NCI-H524 treated with DMSO at 0.1 percent for 48 hours (cell line): Measurements from ENCODE around the gene GOLGA6A.
"Not testable (repeated sequence)": the region's sequence is repeated elsewhere in the genome, so short reads cannot be mapped to it uniquely, and the experiment has no call there.

Experiments used
- DNase-seq: peaks from one replicate; lab custom pipeline; 2025; lab: John Stamatoyannopoulos, UW

Gene GOLGA6A

DNA sequence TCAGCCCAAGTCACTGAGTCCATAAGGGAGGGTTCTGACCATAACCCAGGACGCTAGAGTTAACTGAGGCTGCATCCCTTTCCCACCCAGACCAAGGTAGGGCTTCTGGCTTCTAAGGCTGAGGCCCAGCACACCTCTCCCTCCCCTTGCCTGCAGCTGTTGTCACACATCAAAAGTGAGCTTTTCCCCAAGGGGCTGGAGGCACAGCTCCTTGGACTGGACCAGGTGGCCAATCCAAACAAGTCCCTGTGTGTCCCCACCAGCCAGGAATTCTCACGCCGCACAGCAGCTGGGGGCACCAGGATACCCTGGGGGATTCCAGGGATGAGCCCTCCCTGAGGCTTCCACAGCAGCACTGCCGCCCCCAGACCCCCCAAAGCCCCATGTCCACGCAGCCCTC is 25.8 kb upstream of the GOLGA6A start:
- DNase-seq, result no peak

DNA sequence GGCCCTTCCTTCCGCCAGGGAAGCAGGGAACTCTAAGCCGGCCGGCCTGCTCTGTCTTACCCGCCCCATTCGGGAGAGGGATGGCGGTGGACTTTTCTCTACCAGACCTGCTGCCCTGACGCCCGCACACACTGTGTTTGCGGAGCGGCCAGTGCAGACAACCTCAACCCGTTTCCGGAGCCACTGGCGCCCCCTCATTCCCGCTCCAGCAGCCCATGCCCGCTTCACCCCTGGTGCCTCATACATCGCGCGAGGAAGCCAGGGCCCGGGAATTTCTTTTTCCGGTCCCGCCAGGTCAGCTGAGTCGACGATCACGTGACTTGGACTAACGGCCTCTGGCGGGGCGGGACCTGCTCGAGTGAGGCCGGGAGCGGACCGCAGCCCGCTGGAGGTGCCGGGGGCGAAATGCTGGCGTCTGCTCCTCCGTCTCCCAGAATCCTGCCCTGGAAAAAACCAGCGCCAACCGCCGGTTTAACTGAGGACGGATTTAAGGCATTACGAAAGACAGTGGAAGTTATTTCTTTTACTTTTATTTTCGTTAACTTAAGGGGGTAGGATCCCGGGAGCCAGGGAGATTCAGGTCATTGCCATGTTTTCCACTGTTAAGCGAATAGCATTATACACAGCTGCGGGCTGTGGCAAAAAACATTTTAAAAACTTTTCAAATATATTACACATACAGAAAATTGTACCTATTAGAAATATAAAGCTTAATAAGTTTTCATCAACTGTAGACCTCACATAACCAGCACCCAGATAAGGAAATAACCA is 17.8 kb upstream of the GOLGA6A start:
- DNase-seq, result not testable (repeated sequence)

- not testable (repeated sequence) for DNase-seq
These were observed 14.6 kb upstream of the GOLGA6A start for GRCh38 chr15:74096753-74097474.

GRCh38 chr15:74095610-74096009 is 13.3 kb upstream of the GOLGA6A start:
- not testable (repeated sequence) for DNase-seq

- DNase-seq, result not testable (repeated sequence)
These were observed 12.2 kb upstream of the GOLGA6A start for GRCh38 chr15:74094567-74094966.

DNA sequence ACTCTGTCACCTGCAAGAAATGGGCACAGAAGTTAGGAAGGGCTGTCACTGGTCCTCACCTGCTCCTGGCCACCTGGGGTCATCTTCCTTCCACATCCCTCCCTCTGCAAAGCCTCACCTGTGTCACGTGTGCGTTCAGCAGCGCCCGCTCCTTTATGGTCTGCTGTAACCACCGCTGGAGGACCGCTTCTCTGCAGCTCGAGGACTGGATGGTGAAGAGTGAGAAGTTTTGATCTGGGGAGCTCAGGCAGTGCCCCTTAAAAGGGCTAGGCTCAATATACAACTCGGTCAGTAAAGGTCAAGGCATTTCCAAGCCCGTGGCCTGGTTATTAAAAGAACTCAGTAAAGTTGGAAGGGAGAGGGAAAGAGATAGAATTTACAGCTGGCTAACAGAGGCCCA is 6.6 kb downstream of the GOLGA6A start:
- DNase-seq, result not testable (repeated sequence)

DNA sequence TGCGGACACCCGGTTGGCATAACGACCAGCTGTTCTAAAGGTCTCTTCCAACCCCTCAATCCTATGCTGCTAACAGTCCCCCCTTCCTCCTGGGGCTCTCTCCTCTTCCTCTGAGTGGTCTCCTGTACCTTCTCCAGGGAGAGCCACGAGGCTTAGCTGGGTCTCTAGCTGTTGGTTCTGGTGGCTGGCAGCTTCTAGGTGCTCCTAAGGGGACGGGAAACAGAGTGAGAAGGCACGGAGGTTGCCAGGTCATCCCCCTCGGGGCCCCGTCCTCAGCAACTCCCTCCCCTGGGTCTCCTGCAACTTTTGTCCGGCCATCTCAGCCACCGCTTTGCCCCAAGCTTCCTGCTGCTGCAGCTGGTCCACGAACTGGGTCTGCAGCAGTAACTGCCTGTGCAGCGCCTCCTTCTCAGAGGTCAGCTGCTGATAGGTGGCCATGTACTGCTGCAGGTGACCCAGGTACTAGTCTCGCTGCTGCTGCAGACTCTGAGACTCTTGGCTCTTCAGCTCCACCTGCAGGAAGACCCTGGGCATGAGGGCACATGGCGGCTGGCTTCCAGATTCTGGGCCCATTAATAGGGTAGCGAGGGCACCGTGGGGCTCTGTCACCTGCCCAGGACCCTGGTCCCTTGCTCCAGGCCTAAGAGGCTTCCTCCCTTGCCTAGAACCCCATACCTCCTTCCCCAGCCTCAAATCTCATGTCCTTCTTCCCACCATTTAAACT is 9.6 kb downstream of the GOLGA6A start:
- not testable (repeated sequence) for DNase-seq

GRCh38 chr15:74072132-74072531 is 10.2 kb downstream of the GOLGA6A start:
- DNase-seq, result not testable (repeated sequence)

DNA sequence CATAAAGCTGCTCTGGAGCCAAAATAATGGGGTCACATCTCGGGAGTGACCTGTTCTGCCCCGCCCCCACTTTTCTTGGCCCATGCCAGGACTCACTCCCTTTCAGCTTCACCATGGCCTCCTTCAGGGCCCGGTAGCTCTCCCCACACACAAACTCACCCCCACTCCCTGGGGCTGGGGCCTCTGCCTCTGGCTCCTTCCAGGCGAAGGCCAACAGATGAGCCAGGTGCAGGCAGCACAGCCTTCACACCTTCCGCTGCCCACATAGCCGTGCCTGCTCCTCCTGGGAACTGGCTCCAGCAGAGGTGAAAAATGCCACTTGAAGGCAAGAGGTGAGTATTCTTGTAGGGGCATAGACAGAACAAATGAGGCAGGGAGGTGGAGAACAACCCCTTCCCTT is 10.7 kb downstream of the GOLGA6A start:
- not testable (repeated sequence) for DNase-seq

GRCh38 chr15:74065684-74066411 is 16.5 kb downstream of the GOLGA6A start:
- DNase-seq, result not testable (repeated sequence)

GRCh38 chr15:74064822-74065221 is 17.5 kb downstream of the GOLGA6A start:
- not testable (repeated sequence) for DNase-seq

- DNase-seq, result not testable (repeated sequence)
These were observed 18.2 kb downstream of the GOLGA6A start for GRCh38 chr15:74064183-74064582.

DNA sequence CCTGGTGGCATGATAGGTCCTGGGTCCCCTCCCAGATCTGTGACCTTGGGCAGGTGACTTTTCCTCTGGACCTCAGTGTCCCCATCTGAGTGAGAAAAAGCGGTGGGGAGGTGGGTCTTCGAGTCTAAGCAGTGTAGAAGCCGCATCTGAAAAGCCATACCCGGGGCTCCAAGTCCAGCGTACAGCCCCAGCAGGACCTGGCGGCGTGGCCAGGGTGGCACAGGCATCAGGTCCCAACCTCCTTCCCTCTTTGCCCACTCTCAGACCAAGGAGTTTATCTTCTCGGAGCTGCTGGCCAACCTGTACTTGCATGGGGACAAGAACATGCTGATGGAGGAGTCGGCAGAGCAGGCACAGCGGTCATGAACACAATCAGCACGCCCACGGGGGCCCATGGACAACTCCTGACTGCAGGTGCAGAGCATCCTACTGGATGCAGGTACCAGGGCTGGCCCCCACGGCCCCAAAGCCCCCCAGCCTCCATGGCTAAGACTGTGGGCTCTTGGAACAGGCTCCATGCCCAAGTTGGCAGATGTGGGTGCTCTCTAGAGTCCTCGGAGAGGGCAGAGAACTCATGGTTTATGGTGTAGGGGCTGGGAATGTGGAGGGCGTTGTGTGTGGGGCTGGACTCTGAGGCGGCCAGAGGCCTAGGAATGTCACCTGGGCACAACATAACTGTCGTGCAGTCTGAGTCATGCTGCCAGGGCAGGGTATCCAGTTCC is 18.8 kb downstream of the GOLGA6A start:
- not testable (repeated sequence) for DNase-seq

GRCh38 chr15:74062671-74063070 is 19.7 kb downstream of the GOLGA6A start:
- DNase-seq, result no peak

DNA sequence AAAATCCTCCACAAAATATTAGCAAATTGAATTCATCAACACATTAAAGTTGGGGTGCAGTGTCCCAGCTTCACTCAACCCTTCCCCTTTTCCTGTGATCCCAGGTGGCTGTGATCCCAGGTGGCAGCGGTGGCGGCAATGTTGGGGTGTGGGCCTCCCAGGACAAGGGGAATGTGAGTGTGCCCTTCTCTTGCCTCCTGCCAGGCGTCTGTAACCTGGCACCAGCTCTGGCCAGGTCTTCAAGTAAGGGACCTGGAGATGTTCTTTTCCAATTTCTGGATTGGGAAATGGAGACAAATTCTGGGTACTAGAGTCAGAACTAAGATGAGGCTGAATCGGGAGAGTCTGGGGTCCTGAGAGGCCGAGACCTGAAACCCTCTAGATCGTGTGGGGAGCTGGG is 20.1 kb downstream of the GOLGA6A start:
- no peak for DNase-seq

DNA sequence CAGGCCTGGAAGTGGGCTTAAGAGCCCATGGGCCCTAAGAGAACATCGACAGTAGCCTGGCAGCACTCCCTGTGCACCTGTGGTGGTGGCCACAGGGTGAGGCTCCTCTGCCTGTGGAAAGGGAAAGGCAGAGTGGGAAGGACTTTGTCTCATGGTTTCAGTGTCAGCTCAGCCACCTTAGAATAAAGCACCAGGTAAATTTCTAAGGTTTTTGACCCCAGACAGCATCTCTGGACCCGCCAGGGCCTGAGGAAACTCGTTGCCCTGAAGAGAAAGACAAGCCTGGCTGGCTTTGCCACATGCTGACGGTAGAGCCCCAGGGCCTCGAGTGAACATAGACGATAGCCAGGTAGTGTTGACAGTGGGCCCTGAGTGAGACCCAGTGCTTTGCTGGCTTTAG is 22.1 kb downstream of the GOLGA6A start:
- DNase-seq, result no peak

- DNase-seq, result not testable (repeated sequence)
These were observed 23.1 kb downstream of the GOLGA6A start for GRCh38 chr15:74059050-74059833.

DNA sequence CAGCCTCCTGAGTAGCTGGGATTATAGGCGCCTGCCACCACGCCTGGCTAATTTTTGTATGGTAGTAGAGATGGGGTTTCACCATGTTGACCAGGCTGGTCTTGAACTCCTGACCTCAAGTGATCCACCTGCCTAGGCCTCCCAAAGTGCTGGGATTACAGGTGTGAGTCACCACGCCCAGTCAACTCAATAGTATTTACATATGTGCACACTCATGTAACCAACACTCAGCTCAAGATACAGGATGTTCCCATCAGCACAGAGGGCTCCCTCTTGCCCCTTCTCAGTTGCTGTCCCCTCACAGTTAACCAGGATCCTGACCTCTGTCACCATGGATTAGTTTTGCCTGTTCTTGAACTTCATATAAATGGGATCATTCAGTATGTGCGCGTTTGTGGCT is 26.0 kb downstream of the GOLGA6A start:
- not testable (repeated sequence) for DNase-seq

GRCh38 chr15:74055804-74056203 is 26.5 kb downstream of the GOLGA6A start:
- DNase-seq, result no peak

GRCh38 chr15:74053941-74054529 is 28.3 kb downstream of the GOLGA6A start:
- no peak for DNase-seq
